GM19395 (cell line): Measurements from ENCODE around the gene CAVIN2.

Experiments used
- ATAC-seq: cut with Tn5 transposase; IDR thresholded peaks from one replicate; pipeline ENCODE4 v1.9.1; 2021; ENCODE audit warnings: mild to moderate bottlenecking, moderate library complexity; ENCODE audit not compliant: unreplicated experiment

The CAVIN2 gene

GRCh38 chr2:191846515-191847476, at the start of gene CAVIN2:
CAVIN2 (minus strand) TSS chr2:191847088; CDS start chr2:191846925, 163 bp downstream.
- peak; percentile 50 for ATAC-seq

GRCh38 chr2:191895743-191896142, 48.9 kb upstream of the CAVIN2 start:
- no peak for ATAC-seq

GRCh38 chr2:191895195-191895594, 48.3 kb upstream of the CAVIN2 start:
- ATAC-seq, result no peak

- ATAC-seq, result peak; percentile 64
Observed at GRCh38 chr2:191894681-191895147, 47.8 kb upstream of the CAVIN2 start.

GRCh38 chr2:191892391-191892790, 45.5 kb upstream of the CAVIN2 start:
- no peak for ATAC-seq

GRCh38 chr2:191891656-191892055, 44.8 kb upstream of the CAVIN2 start:
- ATAC-seq, result no peak

- no peak for ATAC-seq
Observed at GRCh38 chr2:191889931-191890330, 43.0 kb upstream of the CAVIN2 start.

GRCh38 chr2:191888400-191889166, 41.7 kb upstream of the CAVIN2 start:
- ATAC-seq, result no peak

GRCh38 chr2:191885650-191886049, 38.8 kb upstream of the CAVIN2 start:
- ATAC-seq, result no peak

GRCh38 chr2:191885098-191885497, 38.2 kb upstream of the CAVIN2 start:
- ATAC-seq, result no peak

- no peak for ATAC-seq
Observed at GRCh38 chr2:191881982-191882816, 35.3 kb upstream of the CAVIN2 start.

- no peak for ATAC-seq
Observed at GRCh38 chr2:191878548-191879279, 31.8 kb upstream of the CAVIN2 start.

GRCh38 chr2:191877875-191878274, 31.0 kb upstream of the CAVIN2 start:
- ATAC-seq, result no peak

GRCh38 chr2:191875859-191876258, 29.0 kb upstream of the CAVIN2 start:
- no peak for ATAC-seq

- ATAC-seq, result no peak
Observed at GRCh38 chr2:191870744-191871143, 23.9 kb upstream of the CAVIN2 start.

- no peak for ATAC-seq
Observed at GRCh38 chr2:191869781-191870180, 22.9 kb upstream of the CAVIN2 start.

GRCh38 chr2:191869178-191869577, 22.3 kb upstream of the CAVIN2 start:
- peak; percentile 56 for ATAC-seq

- no peak for ATAC-seq
Observed at GRCh38 chr2:191867507-191867847, 20.6 kb upstream of the CAVIN2 start.

- no peak for ATAC-seq
Observed at GRCh38 chr2:191866675-191867506, 20.0 kb upstream of the CAVIN2 start.
